Uterus (tissue), 2 donors: ENCODE results near the gene FOXA2.

Experiments used
- CTCF ChIP-seq, 4 experiments: fragments of 200-600 bp in 2 of 4; fragments of 450-650 bp in 2 of 4; sonication (generic) in 2 of 4; IDR thresholded peaks; one replicate each; pipeline ENCODE4 v1.5.1; 2016 to 2019; ENCODE audit warnings: antibody characterized with exemption in 4 of 4, mild to moderate bottlenecking in 2 of 4, moderate library complexity in 1 of 4
- POLR2A ChIP-seq, 2 donors: fragments of 450-650 bp; IDR thresholded peaks; one replicate each; pipeline ENCODE4 v1.6.1; 2016; ENCODE audit warnings: antibody characterized with exemption in 2 of 2, mild to moderate bottlenecking in 1 of 2, moderate library complexity in 1 of 2

- TF ChIP-seq CTCF (IDR thresholded peaks at IDR 0.05) (no peak), POLR2A (IDR thresholded peaks at IDR 0.05) (no peak)
Observed at GRCh38 chr20:22562620-22563019, 21.8 kb downstream of the FOXA2 start.
